ENCODE measurements around the gene ROBO1. TPM values are rescaled to one million over a fixed set of nuclear protein-coding genes. Genes with fewer than 3 reads are reported as not detected.
A peak's percentile ranks its signal among the peaks of the same experiment; 100 is the strongest.

ROBO1 gene
- total and polyA plus RNA-seq, 2 donors (not counting 3 experiments of a cell fraction or from before 2014, with no cell fraction given): 5.9 to 14.2 TPM

GRCh38 chr3:79361748-79362378 lies 405.9 kb downstream of the ROBO1 start:
- POLR2A ChIA-PET: interaction anchor here (1.0 kb wide), 1 partner anchor 275 kb away, joined by 3 read pairs; no protein-coding TSS in a partner anchor
- no peaks in the 10 kb centered on the region for H3K9me3 ChIP-seq (replicated peaks; ENCODE audit: control insufficient read depth, insufficient read depth, low read length)
- no peak overlapping the region for H2AFZ ChIP-seq (ENCODE audit: low read depth, low read length)
- no peaks in the 10 kb centered on the region for H3K9me1 ChIP-seq (replicated peaks; ENCODE audit: control insufficient read depth, extremely low read depth, insufficient read depth, low read length)
- peak; percentile 48 for DNase-seq (ENCODE audit: low read depth, low spot score)
- no peak overlapping the region for H3K9ac ChIP-seq (replicated peaks; ENCODE audit: extremely low read depth, insufficient read depth, low read length)
- no peaks in the 10 kb centered on the region for H3K79me2 ChIP-seq (ENCODE audit: control insufficient read depth, insufficient read depth, low read length)
- FAIRE-seq: peak; percentile 40
- H3K27ac ChIP-seq (ENCODE audit: insufficient read depth, low read depth, low read length): no peak overlapping the region
- no peaks in the 10 kb centered on the region for H4K20me1 ChIP-seq (replicated peaks; ENCODE audit: control insufficient read depth, extremely low read depth, insufficient read depth, low read length)
- peaks cover 4% of the 10 kb centered on the region for H3K4me1 ChIP-seq (ENCODE audit: control insufficient read depth, extremely low read depth, insufficient read depth, low read length)
- intact Hi-C loops (cut with micrococcal nuclease): loop anchor here (1.0 to 5.0 kb wide), 3 partner anchors 135 to 703 kb away; no protein-coding TSS in a partner anchor
- no peaks in the 10 kb centered on the region for H3K36me3 ChIP-seq (ENCODE audit: control insufficient read depth in 2 of 2, extremely low read depth in 1 of 2, insufficient read depth in 2 of 2, low read length in 2 of 2)
- H3K27me3 ChIP-seq (ENCODE audit: control insufficient read depth in 2 of 2, insufficient read depth in 2 of 2, low read length in 2 of 2): no peaks in the 10 kb centered on the region
- CTCF ChIA-PET: interaction anchor here (0.6 to 4.6 kb wide), 65 partner anchors 8 to 860 kb away, joined by 3 to 301 read pairs (median 5); no protein-coding TSS in a partner anchor
- peak overlapping the region; percentile 31 for H3K4me2 ChIP-seq (ENCODE audit: insufficient read depth, low read length)
- BruUV-seq (replicated peaks): no TSS peak
- TF ChIP-seq MYC (IDR thresholded peaks at IDR 0.05; ENCODE audit: low read depth, low read length) (no peak), EZH2 (IDR thresholded peaks at IDR 0.05; ENCODE audit: borderline replicate concordance, low read depth, low read length, severe bottlenecking) (no peak), JUN (IDR thresholded peaks at IDR 0.05; ENCODE audit: borderline replicate concordance, insufficient read depth, insufficient read length, low read depth) (no peak), POLR2A (IDR thresholded peaks at IDR 0.05; ENCODE audit: low read depth, low read length) (no peak), POLR2AphosphoS5 (IDR thresholded peaks at IDR 0.05; ENCODE audit: insufficient read depth, low read depth, low read length) (no peak), FOS (IDR thresholded peaks at IDR 0.05; ENCODE audit: borderline replicate concordance, insufficient read depth, low read length) (no peak), GATA2 (IDR thresholded peaks at IDR 0.05; ENCODE audit: insufficient read depth, insufficient read length, low read depth, low read length) (no peak), CTCF (IDR thresholded peaks at IDR 0.05; ENCODE audit: extremely low read depth in 1 of 2, insufficient read depth in 1 of 2, low read depth in 1 of 2, low read length in 2 of 2) (peak; percentile 55 to 57)
- TF ChIP-seq, protein P1, sequence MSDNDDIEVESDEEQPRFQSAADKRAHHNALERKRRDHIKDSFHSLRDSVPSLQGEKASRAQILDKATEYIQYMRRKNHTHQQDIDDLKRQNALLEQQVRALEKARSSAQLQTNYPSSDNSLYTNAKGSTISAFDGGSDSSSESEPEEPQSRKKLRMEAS (IDR thresholded peaks at IDR 0.05; ENCODE audit: insufficient read depth, insufficient read length): no peak
- no peak overlapping the region for H3K4me3 ChIP-seq (replicated peaks in 1 of 3; ENCODE audit: insufficient read depth in 1 of 3, low read depth in 1 of 3, low read length in 3 of 3)
- dilution Hi-C loops (cut with MboI; ENCODE audit: extremely low pct_ligation_motif_present, low sequenced_read_pairs): no loop called here

Data from endothelial cell of umbilical vein (primary cell).